ENCODE data around the gene COX19. TPM values are rescaled to one million over a fixed set of nuclear protein-coding genes. Genes with fewer than 3 reads are reported as not detected.
A peak's percentile ranks its signal among the peaks of the same experiment; 100 is the strongest.

The COX19 gene
- total and polyA plus RNA-seq, 2 donors (not counting 1 experiment from before 2014, with no cell fraction given) = 14.7 to 38.3 TPM

DNA sequence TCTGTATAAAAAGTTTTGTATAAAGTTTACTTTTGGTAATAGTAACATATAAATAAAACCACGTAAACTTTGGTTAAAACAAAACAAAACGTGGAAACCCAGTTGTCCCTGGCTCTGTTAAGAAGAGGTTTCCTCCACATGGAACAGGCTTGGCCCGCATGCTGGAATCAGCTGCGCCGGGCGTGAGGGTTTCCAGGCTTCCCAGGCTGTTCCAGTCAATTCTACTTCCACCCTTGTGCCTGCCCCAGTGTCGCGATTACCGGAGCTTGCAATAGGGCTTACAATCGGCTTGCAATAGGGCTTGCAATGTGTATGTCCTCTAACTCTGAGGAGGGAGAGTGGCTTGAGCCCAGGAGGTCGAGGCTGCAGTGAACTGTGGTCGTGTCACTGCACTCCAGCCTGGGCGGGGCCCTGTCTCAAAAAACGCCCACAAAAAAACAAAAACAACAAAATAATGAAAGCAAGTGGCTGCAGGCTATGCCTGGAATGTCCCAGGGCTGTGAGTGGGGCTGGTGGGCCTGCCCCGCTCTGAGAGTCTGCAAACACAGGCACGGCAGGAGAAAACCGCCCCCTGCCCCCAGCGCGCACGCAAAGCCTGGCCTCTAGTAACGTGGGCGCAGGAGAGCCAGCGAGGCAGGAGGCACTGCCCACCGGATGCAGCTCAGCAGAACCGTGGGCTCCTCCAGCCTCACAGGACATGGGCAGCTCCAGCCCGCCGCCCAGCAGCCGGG is 24.0 kb upstream of the COX19 start:
- ATAC-seq (ENCODE audit: low read depth) = no peak
- Histone ChIP-seq H3K9me3 (ENCODE audit: control extremely low read depth in 1 of 3, control insufficient read depth in 2 of 3, insufficient read depth in 1 of 3, low read length in 2 of 3) (no peaks in the 10 kb centered on the region), H3K27ac (ENCODE audit: low read length in 2 of 2) (no peak overlapping the region), H4K20me1 (ENCODE audit: control insufficient read depth, insufficient read depth, low read length, poor library complexity, severe bottlenecking) (peaks cover 6% of the 10 kb centered on the region), H3K9ac (ENCODE audit: low read length) (no peak overlapping the region), H3K4me1 (ENCODE audit: control insufficient read depth in 2 of 2, insufficient read depth in 2 of 2, low read length in 2 of 2) (peaks cover 5 to 20% of the 10 kb centered on the region in 2 donors), H3K4me2 (replicated peaks; ENCODE audit: low read depth, low read length, poor library complexity, severe bottlenecking) (no peak overlapping the region), H3K79me2 (ENCODE audit: control insufficient read depth, insufficient read depth, low read length) (no peaks in the 10 kb centered on the region), H3K4me3 (ENCODE audit: control extremely low read depth in 1 of 5, extremely low read depth in 1 of 5, insufficient read depth in 1 of 5, low read depth in 2 of 5, low read length in 4 of 5) (no peak overlapping the region), H3K36me3 (replicated peaks in 1 of 2; ENCODE audit: control extremely low read depth in 1 of 2, control insufficient read depth in 1 of 2, extremely low read depth in 1 of 2, insufficient read depth in 2 of 2, low read length in 1 of 2) (peaks cover 0 to 11% of the 10 kb centered on the region in 2 experiments), H2AFZ (ENCODE audit: insufficient read depth, low read depth, low read length, poor library complexity, severe bottlenecking) (no peak overlapping the region), H3K27me3 (replicated peaks in 1 of 4; ENCODE audit: control extremely low read depth in 1 of 4, control insufficient read depth in 3 of 4, insufficient read depth in 4 of 4, low read length in 3 of 4) (no peaks in the 10 kb centered on the region)
- 92% methylated on average over 22 of the region's 28 CpGs for WGBS (ENCODE audit: insufficient coverage)
- POLR2A ChIA-PET = interaction anchor here (1.3 to 2.4 kb wide), 3 partner anchors 19 to 61 kb away, joined by 4 to 7 read pairs (median 4); no protein-coding TSS in a partner anchor
- DNase-seq = no peak
- TF ChIP-seq, protein P1, sequence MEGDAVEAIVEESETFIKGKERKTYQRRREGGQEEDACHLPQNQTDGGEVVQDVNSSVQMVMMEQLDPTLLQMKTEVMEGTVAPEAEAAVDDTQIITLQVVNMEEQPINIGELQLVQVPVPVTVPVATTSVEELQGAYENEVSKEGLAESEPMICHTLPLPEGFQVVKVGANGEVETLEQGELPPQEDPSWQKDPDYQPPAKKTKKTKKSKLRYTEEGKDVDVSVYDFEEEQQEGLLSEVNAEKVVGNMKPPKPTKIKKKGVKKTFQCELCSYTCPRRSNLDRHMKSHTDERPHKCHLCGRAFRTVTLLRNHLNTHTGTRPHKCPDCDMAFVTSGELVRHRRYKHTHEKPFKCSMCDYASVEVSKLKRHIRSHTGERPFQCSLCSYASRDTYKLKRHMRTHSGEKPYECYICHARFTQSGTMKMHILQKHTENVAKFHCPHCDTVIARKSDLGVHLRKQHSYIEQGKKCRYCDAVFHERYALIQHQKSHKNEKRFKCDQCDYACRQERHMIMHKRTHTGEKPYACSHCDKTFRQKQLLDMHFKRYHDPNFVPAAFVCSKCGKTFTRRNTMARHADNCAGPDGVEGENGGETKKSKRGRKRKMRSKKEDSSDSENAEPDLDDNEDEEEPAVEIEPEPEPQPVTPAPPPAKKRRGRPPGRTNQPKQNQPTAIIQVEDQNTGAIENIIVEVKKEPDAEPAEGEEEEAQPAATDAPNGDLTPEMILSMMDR (IDR thresholded peaks at IDR 0.05) = no peak
- TF ChIP-seq EZH2 (IDR thresholded peaks at IDR 0.05; ENCODE audit: borderline replicate concordance, insufficient read depth, low read depth, low read length, poor library complexity, severe bottlenecking) = no peak
- Mint-ChIP-seq H3K4me3 (no peak overlapping the region), H3K4me1 (peaks cover 29% of the 10 kb centered on the region), H3K27me3 (no peaks in the 10 kb centered on the region), H3K27ac (peak overlapping the region; percentile 59), H3K9me3 (ENCODE audit: insufficient read depth) (no peaks in the 10 kb centered on the region)
- intact Hi-C loops (cut with micrococcal nuclease) = no loop called here
- CTCF ChIA-PET = interaction anchor here (0.6 to 10.9 kb wide), 4 partner anchors 45 to 177 kb away, joined by 3 to 496 read pairs (median 4); partner anchors contain the start of gene GPR146

Data from B cell (primary cell).